Measurements from ENCODE around the gene PLEKHA3. TPM values are rescaled to one million over a fixed set of nuclear protein-coding genes. Genes with fewer than 3 reads are reported as not detected.

PLEKHA3 gene
- total RNA-seq, 1 donor = 8.7 TPM

DNA sequence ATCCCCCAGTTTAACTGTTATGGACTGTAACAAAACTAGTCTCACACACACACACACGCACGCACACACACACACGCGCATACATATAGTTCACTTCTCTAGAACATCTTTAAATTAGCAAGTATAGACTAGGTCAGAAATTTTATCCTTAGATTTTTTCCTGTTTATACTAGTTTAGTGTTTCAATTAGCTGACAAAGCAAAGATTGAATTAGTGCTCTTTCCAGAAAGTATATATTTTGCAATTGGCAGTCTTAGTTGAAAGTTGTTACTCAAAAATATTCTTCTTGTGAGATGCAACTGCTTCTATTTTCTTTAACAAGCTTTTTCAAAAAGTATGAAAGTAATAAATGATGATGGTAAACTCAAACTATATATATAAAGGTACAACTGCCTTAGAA is 22.5 kb downstream of the PLEKHA3 start:
- no peak overlapping the region for H3K4me3 ChIP-seq (ENCODE audit: insufficient read depth, low read length)
- no peak for DNase-seq (ENCODE audit: insufficient read length, low spot score, missing footprints)
- no peaks in the 10 kb centered on the region for H3K79me2 ChIP-seq (ENCODE audit: insufficient read depth, low read length)
- H3K9me3 ChIP-seq (ENCODE audit: low read depth, low read length) = no peaks in the 10 kb centered on the region
- H3K4me2 ChIP-seq (ENCODE audit: insufficient read depth, low read length) = no peak overlapping the region
- no peak overlapping the region for H3K27ac ChIP-seq (ENCODE audit: low read depth, low read length)
- H3K27me3 ChIP-seq (ENCODE audit: insufficient read depth, low read length) = no peaks in the 10 kb centered on the region
- H2AFZ ChIP-seq (ENCODE audit: low read length) = no peak overlapping the region
- TF ChIP-seq, protein P1, sequence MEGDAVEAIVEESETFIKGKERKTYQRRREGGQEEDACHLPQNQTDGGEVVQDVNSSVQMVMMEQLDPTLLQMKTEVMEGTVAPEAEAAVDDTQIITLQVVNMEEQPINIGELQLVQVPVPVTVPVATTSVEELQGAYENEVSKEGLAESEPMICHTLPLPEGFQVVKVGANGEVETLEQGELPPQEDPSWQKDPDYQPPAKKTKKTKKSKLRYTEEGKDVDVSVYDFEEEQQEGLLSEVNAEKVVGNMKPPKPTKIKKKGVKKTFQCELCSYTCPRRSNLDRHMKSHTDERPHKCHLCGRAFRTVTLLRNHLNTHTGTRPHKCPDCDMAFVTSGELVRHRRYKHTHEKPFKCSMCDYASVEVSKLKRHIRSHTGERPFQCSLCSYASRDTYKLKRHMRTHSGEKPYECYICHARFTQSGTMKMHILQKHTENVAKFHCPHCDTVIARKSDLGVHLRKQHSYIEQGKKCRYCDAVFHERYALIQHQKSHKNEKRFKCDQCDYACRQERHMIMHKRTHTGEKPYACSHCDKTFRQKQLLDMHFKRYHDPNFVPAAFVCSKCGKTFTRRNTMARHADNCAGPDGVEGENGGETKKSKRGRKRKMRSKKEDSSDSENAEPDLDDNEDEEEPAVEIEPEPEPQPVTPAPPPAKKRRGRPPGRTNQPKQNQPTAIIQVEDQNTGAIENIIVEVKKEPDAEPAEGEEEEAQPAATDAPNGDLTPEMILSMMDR (IDR thresholded peaks at IDR 0.05; ENCODE audit: extremely low read depth, low read depth, low read length) = no peak
- H3K36me3 ChIP-seq (ENCODE audit: insufficient read depth, low read length) = peaks cover 46% of the 10 kb centered on the region
- H4K20me1 ChIP-seq (ENCODE audit: insufficient read depth, low read length) = no peaks in the 10 kb centered on the region
- no peaks in the 10 kb centered on the region for H3K4me1 ChIP-seq (ENCODE audit: insufficient read depth, low read length)

DNA sequence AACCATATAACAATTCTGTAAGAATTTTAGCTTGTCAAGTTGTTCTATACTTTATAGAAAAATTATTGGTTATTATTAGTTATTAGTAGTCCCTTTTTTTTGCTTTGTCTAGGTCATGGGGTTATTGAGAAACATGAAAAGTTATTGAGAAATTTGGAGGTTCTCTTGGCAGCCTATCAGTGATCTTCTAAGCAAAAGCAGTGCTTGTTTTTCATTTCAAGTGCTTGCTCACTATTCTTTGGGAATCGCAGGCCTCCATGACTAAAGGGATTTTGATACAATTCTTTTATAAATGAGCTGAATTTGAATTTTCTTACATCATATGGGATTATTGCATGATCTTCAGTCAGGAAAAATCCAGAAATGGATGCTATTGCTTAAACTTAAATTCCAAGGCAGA is 25.8 kb downstream of the PLEKHA3 start:
- H3K4me3 ChIP-seq (ENCODE audit: insufficient read depth, low read length) = no peak overlapping the region
- no peak overlapping the region for H2AFZ ChIP-seq (ENCODE audit: low read length)
- H3K9me3 ChIP-seq (ENCODE audit: low read depth, low read length) = no peaks in the 10 kb centered on the region
- no peaks in the 10 kb centered on the region for H3K27me3 ChIP-seq (ENCODE audit: insufficient read depth, low read length)
- H3K4me1 ChIP-seq (ENCODE audit: insufficient read depth, low read length) = no peaks in the 10 kb centered on the region
- no peak overlapping the region for H3K27ac ChIP-seq (ENCODE audit: low read depth, low read length)
- H3K4me2 ChIP-seq (ENCODE audit: insufficient read depth, low read length) = no peak overlapping the region
- peaks cover 2% of the 10 kb centered on the region for H4K20me1 ChIP-seq (ENCODE audit: insufficient read depth, low read length)
- peaks cover 26% of the 10 kb centered on the region for H3K36me3 ChIP-seq (ENCODE audit: insufficient read depth, low read length)
- TF ChIP-seq, protein P1 (IDR thresholded peaks at IDR 0.05; ENCODE audit: extremely low read depth, low read depth, low read length) = no peak
- H3K79me2 ChIP-seq (ENCODE audit: insufficient read depth, low read length) = peaks cover 2% of the 10 kb centered on the region
- no peak for DNase-seq (ENCODE audit: insufficient read length, low spot score, missing footprints)

DNA sequence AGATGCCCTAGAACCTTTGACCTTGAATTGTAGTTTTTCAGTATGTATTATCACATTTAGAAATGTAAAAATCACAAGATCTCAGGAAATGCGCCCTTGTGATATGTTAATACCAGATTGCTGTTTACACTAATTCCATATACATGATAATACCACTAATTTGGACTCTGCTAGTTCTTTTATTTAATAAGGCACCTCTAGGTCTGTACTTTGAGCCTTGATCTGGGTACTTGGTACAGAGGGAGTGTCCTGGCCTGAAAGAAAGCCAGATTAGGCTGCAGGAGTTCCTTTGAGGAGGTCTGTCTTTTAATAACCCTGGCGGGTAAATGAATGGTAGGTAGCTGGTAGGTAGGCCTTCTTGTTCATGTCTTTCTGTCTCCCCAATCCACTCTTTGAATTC is 26.3 kb downstream of the PLEKHA3 start:
- TF ChIP-seq, protein P1 (IDR thresholded peaks at IDR 0.05; ENCODE audit: extremely low read depth, low read depth, low read length) = no peak
- no peak overlapping the region for H3K4me2 ChIP-seq (ENCODE audit: insufficient read depth, low read length)
- no peaks in the 10 kb centered on the region for H3K9me3 ChIP-seq (ENCODE audit: low read depth, low read length)
- DNase-seq (ENCODE audit: insufficient read length, low spot score, missing footprints) = no peak
- H3K79me2 ChIP-seq (ENCODE audit: insufficient read depth, low read length) = peaks cover 2% of the 10 kb centered on the region
- peaks cover 22% of the 10 kb centered on the region for H3K36me3 ChIP-seq (ENCODE audit: insufficient read depth, low read length)
- no peak overlapping the region for H3K4me3 ChIP-seq (ENCODE audit: insufficient read depth, low read length)
- H3K27me3 ChIP-seq (ENCODE audit: insufficient read depth, low read length) = no peaks in the 10 kb centered on the region
- H3K27ac ChIP-seq (ENCODE audit: low read depth, low read length) = no peak overlapping the region
- no peak overlapping the region for H2AFZ ChIP-seq (ENCODE audit: low read length)
- peaks cover 2% of the 10 kb centered on the region for H4K20me1 ChIP-seq (ENCODE audit: insufficient read depth, low read length)
- no peaks in the 10 kb centered on the region for H3K4me1 ChIP-seq (ENCODE audit: insufficient read depth, low read length)

DNA sequence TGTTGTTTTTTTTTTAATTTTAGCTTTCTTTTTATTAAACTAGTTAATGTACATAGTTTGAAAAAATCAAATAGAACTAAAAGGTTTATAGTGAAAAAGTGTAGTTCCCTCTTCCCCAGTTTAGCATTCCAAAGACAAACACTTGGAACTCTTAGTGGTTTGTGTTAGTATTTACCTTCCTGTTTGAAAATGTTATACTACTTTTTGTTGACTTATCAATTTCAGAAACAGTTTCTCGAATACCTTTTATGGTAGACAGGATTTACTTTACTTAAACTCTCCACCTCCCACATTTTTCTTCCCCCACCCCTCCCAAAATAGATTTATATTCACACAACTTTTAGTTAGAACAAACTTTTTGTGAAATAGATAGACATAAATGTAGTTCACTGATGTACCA is 26.7 kb downstream of the PLEKHA3 start:
- Histone ChIP-seq H3K79me2 (ENCODE audit: insufficient read depth, low read length) (peaks cover 2% of the 10 kb centered on the region), H3K36me3 (ENCODE audit: insufficient read depth, low read length) (peaks cover 18% of the 10 kb centered on the region), H3K27me3 (ENCODE audit: insufficient read depth, low read length) (no peaks in the 10 kb centered on the region), H3K4me1 (ENCODE audit: insufficient read depth, low read length) (no peaks in the 10 kb centered on the region), H3K9me3 (ENCODE audit: low read depth, low read length) (no peaks in the 10 kb centered on the region), H3K4me3 (ENCODE audit: insufficient read depth, low read length) (no peak overlapping the region), H3K27ac (ENCODE audit: low read depth, low read length) (no peak overlapping the region), H4K20me1 (ENCODE audit: insufficient read depth, low read length) (peaks cover 2% of the 10 kb centered on the region), H3K4me2 (ENCODE audit: insufficient read depth, low read length) (no peak overlapping the region), H2AFZ (ENCODE audit: low read length) (no peak overlapping the region)
- TF ChIP-seq, protein P1 (IDR thresholded peaks at IDR 0.05; ENCODE audit: extremely low read depth, low read depth, low read length) = no peak
- DNase-seq (ENCODE audit: insufficient read length, low spot score, missing footprints) = no peak

Data from osteoblast (primary cell).